CD4-positive, CD25-positive, alpha-beta regulatory T cell (primary cell): ENCODE measurements around the gene APCDD1L. TPM values are rescaled to one million over a fixed set of nuclear protein-coding genes. Genes with fewer than 3 reads are reported as not detected.

Source experiments
- ATAC-seq, 2 donors: fragments of 150-1000 bp; cut with Tn5 transposase; one replicate each; pipeline ENCODE4 v1.10.0; 2021; ENCODE audit warnings: low read depth in 2 of 2, moderate number of reproducible peaks in 2 of 2, moderate library complexity in 1 of 2
- DNase-seq, 3 donors: peaks; one replicate each; pipeline versions ENCODE4 v3.0.0 to v3.0.0-alpha.2; 2012 to 2022; ENCODE audit warnings: mixed read lengths in 1 of 3
- H3K27ac ChIP-seq: one replicate; pipeline ENCODE4 v1.7.0; 2013; ENCODE audit warnings: mild to moderate bottlenecking, low read length; ENCODE audit not compliant: insufficient read depth, poor library complexity, severe bottlenecking
- H3K27me3 ChIP-seq: one replicate; pipeline ENCODE4 v1.7.0; 2013; ENCODE audit warnings: low read length; ENCODE audit not compliant: control insufficient read depth, insufficient read depth
- H3K36me3 ChIP-seq: one replicate; pipeline ENCODE4 v1.7.0; 2013; ENCODE audit warnings: mild to moderate bottlenecking, low read length, moderate library complexity; ENCODE audit not compliant: control insufficient read depth, insufficient read depth
- H3K4me1 ChIP-seq: 2 replicates; pipeline ENCODE4 v1.7.0; 2013; ENCODE audit warnings: mild to moderate bottlenecking, low read length; ENCODE audit not compliant: insufficient read depth, control insufficient read depth, poor library complexity, severe bottlenecking
- H3K4me3 ChIP-seq: one replicate; pipeline ENCODE4 v1.7.0; 2013; ENCODE audit warnings: low read depth, mild to moderate bottlenecking, low read length, moderate library complexity
- H3K9me3 ChIP-seq, 2 experiments: 1 replicate in 1 of 2; 2 replicates in 1 of 2; pipeline ENCODE4 v1.7.0; 2013; ENCODE audit warnings: low read length in 2 of 2, mild to moderate bottlenecking in 1 of 2, moderate library complexity in 1 of 2; ENCODE audit not compliant: control insufficient read depth in 2 of 2
- H3K27ac Mint-ChIP-seq, 3 donors: one replicate each; pipeline ENCODE4 v1.8.0; 2020 to 2022; ENCODE audit warnings: mild to moderate bottlenecking in 3 of 3, mixed read lengths in 3 of 3, moderate library complexity in 2 of 3
- H3K27me3 Mint-ChIP-seq: one replicate; pipeline ENCODE4 v1.8.0; 2022; ENCODE audit warnings: mild to moderate bottlenecking, mixed read lengths
- H3K36me3 Mint-ChIP-seq: one replicate; pipeline ENCODE4 v1.8.0; 2020; ENCODE audit warnings: mixed read lengths
- H3K4me1 Mint-ChIP-seq, 4 donors: one replicate each; pipeline ENCODE4 v1.8.0; 2020 to 2022; ENCODE audit warnings: mixed read lengths in 4 of 4, mild to moderate bottlenecking in 1 of 4
- H3K4me3 Mint-ChIP-seq, 4 donors: one replicate each; pipeline ENCODE4 v1.8.0; 2020 to 2022; ENCODE audit warnings: mild to moderate bottlenecking in 4 of 4, mixed read lengths in 4 of 4, moderate library complexity in 3 of 4
- H3K9me3 Mint-ChIP-seq, 7 donors: one replicate each; pipeline ENCODE4 v1.8.0; 2020 to 2022; ENCODE audit warnings: mixed read lengths in 7 of 7, mild to moderate bottlenecking in 3 of 7, moderate library complexity in 2 of 7
- polyA plus RNA-seq, 4 donors: library from polyadenylated mRNA; unstranded; fragments of 300-500 nt; fragmentation: Illumina TruSeq; gene quantifications; one replicate each; pipeline ENCODE4 v1.2.3, GENCODE V29; 2021
- total RNA-seq: library from RNA; stranded (reverse); gene quantifications from one replicate; pipeline ENCODE4 v1.2.3, GENCODE V29; 2022

Gene APCDD1L
- total and polyA plus RNA-seq, 5 donors from 2014 or later, result 0.62 TPM; not detected in 4

GRCh38 chr20:58461104-58461503 lies 54.1 kb downstream of the APCDD1L start:
- Histone ChIP-seq H3K27ac (no peak overlapping the region), H3K36me3 (no peaks in the 10 kb centered on the region), H3K9me3 (no peaks in the 10 kb centered on the region), H3K4me1 (no peaks in the 10 kb centered on the region), H3K27me3 (no peaks in the 10 kb centered on the region), H3K4me3 (no peak overlapping the region)
- Mint-ChIP-seq H3K4me1 (no peaks in the 10 kb centered on the region), H3K4me3 (no peak overlapping the region), H3K36me3 (peaks cover 5% of the 10 kb centered on the region), H3K27me3 (no peaks in the 10 kb centered on the region), H3K9me3 (no peaks in the 10 kb centered on the region), H3K27ac (no peak overlapping the region)
- DNase-seq (no peak), ATAC-seq (no peak)

GRCh38 chr20:58459058-58459750 lies 56.0 kb downstream of the APCDD1L start:
- Histone ChIP-seq H3K27ac (no peak overlapping the region), H3K4me1 (no peaks in the 10 kb centered on the region), H3K4me3 (no peak overlapping the region), H3K27me3 (no peaks in the 10 kb centered on the region), H3K9me3 (no peaks in the 10 kb centered on the region), H3K36me3 (no peaks in the 10 kb centered on the region)
- ATAC-seq (no peak), DNase-seq (no peak)
- Mint-ChIP-seq H3K4me1 (peaks cover 0 to 2% (median 0%) of the 10 kb centered on the region in 4 donors), H3K9me3 (peaks cover 0 to 3% (median 0%) of the 10 kb centered on the region in 7 donors), H3K4me3 (no peak overlapping the region), H3K27me3 (no peaks in the 10 kb centered on the region), H3K27ac (no peak overlapping the region), H3K36me3 (peaks cover 13% of the 10 kb centered on the region)

DNA sequence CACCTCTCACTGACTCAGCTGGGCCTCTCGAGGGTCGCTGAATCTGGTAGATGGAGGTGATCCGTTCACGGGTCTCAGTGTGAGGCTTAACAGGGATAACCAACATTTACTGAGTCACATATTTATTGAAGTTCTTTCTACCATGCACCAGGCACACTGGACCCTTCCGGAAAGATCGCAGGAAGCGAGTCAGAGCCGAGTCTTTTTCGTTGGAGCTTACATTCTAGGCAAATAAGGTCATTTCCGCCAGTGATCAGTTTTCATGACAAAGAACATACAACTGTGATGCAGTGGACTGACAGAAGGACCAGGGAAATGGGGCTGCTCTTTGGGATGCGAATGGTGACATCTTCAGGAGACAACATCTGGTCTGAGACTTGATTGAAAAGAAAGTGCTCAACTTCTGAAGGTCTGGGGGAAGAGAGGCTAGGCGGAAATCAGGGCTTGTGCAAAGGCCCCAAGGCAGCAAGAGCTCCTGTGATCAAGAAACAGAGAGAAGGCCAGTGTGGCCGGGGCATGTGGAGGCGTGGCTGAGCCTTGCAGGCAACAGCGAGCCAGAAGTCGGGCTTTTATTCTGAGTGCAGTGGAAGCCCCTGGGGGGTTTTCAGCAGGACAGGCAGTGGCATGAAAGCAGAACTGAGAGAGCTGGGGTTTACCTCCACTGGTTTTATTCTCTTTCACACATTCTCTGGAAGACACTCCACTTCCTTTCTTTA lies 56.7 kb downstream of the APCDD1L start:
- Histone ChIP-seq H3K27me3 (no peaks in the 10 kb centered on the region), H3K27ac (no peak overlapping the region), H3K9me3 (no peaks in the 10 kb centered on the region), H3K4me3 (no peak overlapping the region), H3K4me1 (no peaks in the 10 kb centered on the region), H3K36me3 (no peaks in the 10 kb centered on the region)
- Mint-ChIP-seq H3K9me3 (peaks cover 0 to 4% (median 2%) of the 10 kb centered on the region in 7 donors), H3K27me3 (no peaks in the 10 kb centered on the region), H3K36me3 (peaks cover 16% of the 10 kb centered on the region), H3K27ac (no peak overlapping the region), H3K4me1 (peaks cover 0 to 2% (median 0%) of the 10 kb centered on the region in 4 donors), H3K4me3 (no peak overlapping the region)
- DNase-seq (no peak), ATAC-seq (no peak)

GRCh38 chr20:58457083-58457695 lies 58.0 kb downstream of the APCDD1L start:
- Mint-ChIP-seq H3K4me1 (peaks cover 0 to 2% (median 0%) of the 10 kb centered on the region in 4 donors), H3K36me3 (peaks cover 20% of the 10 kb centered on the region), H3K27me3 (no peaks in the 10 kb centered on the region), H3K4me3 (no peak overlapping the region), H3K9me3 (peaks cover 0 to 4% (median 2%) of the 10 kb centered on the region in 7 donors), H3K27ac (no peak overlapping the region)
- no peaks in the 10 kb centered on the region for H3K27me3 ChIP-seq
- no peak for DNase-seq
- no peak for ATAC-seq
- no peaks in the 10 kb centered on the region for H3K9me3 ChIP-seq
- no peaks in the 10 kb centered on the region for H3K36me3 ChIP-seq
- H3K4me3 ChIP-seq, result no peak overlapping the region
- H3K4me1 ChIP-seq, result no peaks in the 10 kb centered on the region
- no peak overlapping the region for H3K27ac ChIP-seq

DNA sequence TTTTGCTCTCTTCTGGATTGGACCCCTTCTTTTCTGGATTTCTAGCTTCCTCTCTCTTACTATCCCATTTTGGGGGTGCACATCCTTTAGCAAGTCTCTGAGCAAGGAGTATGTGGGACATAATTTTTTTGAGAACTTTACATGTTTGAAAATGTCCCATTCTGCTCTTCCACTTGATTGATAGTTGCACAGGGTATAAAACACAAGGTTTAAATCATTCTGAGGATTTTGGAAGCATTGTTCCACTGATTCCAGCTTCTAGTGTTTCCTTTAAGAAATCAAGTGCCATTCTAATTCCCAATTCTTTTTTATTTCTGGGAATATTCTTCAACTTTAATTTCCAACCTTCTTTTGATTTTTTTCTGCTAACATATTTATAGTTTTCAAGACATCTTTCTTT lies 60.7 kb downstream of the APCDD1L start:
- H3K9me3 Mint-ChIP-seq, result peaks cover 0 to 4% (median 2%) of the 10 kb centered on the region in 7 donors
- Histone ChIP-seq H3K4me3 (no peak overlapping the region), H3K36me3 (peaks cover 4% of the 10 kb centered on the region), H3K9me3 (no peaks in the 10 kb centered on the region), H3K27me3 (no peaks in the 10 kb centered on the region), H3K4me1 (no peaks in the 10 kb centered on the region), H3K27ac (no peak overlapping the region)
- no peak overlapping the region for H3K4me3 Mint-ChIP-seq
- no peak overlapping the region for H3K27ac Mint-ChIP-seq
- DNase-seq, result no peak
- no peak for ATAC-seq
- H3K27me3 Mint-ChIP-seq, result no peaks in the 10 kb centered on the region
- H3K36me3 Mint-ChIP-seq, result peaks cover 29% of the 10 kb centered on the region
- H3K4me1 Mint-ChIP-seq, result peaks cover 0 to 8% (median under 1%) of the 10 kb centered on the region in 4 donors

DNA sequence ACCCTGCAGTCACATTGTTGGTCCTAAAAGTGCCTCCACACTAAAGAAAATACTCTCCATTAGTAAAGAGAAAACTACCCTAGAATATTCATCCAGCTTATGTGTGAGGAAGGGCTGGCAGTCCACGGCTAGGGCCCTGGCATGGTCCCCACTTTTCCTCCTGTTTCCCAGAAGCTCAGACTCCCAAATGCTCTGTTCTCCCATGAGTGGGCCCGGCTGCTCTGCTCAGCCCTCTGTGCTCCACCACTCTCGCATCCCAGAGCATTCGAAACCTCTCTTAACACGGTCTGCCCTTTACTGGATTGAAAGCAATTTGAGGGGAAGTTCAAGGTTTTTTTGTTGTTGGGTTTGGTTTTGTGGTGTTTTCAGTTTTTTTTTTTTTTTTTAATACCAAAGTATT lies 61.8 kb downstream of the APCDD1L start:
- H3K27me3 ChIP-seq, result no peaks in the 10 kb centered on the region
- H3K27ac ChIP-seq, result no peak overlapping the region
- Mint-ChIP-seq H3K9me3 (peaks cover 0 to 4% (median 2%) of the 10 kb centered on the region in 7 donors), H3K4me3 (no peak overlapping the region), H3K27me3 (no peaks in the 10 kb centered on the region), H3K4me1 (peaks cover 0 to 8% (median under 1%) of the 10 kb centered on the region in 4 donors), H3K36me3 (peaks cover 26% of the 10 kb centered on the region), H3K27ac (peak overlapping the region in 1 of 3 donors; percentile 49)
- H3K9me3 ChIP-seq, result no peaks in the 10 kb centered on the region
- DNase-seq (no peak), ATAC-seq (no peak)
- peaks cover 5% of the 10 kb centered on the region for H3K36me3 ChIP-seq
- no peaks in the 10 kb centered on the region for H3K4me1 ChIP-seq
- no peak overlapping the region for H3K4me3 ChIP-seq

GRCh38 chr20:58452667-58453255 lies 62.4 kb downstream of the APCDD1L start:
- no peak overlapping the region for H3K4me3 Mint-ChIP-seq
- ATAC-seq (no peak), DNase-seq (no peak)
- Histone ChIP-seq H3K4me1 (no peaks in the 10 kb centered on the region), H3K27me3 (no peaks in the 10 kb centered on the region), H3K9me3 (no peaks in the 10 kb centered on the region), H3K36me3 (peaks cover 10% of the 10 kb centered on the region), H3K4me3 (no peak overlapping the region), H3K27ac (no peak overlapping the region)
- peak overlapping the region in 2 of 3 donors; percentile 2 to 52 for H3K27ac Mint-ChIP-seq
- H3K4me1 Mint-ChIP-seq, result peaks cover 0 to 8% (median under 1%) of the 10 kb centered on the region in 4 donors
- H3K9me3 Mint-ChIP-seq, result peaks cover 0 to 4% (median 2%) of the 10 kb centered on the region in 7 donors
- no peaks in the 10 kb centered on the region for H3K27me3 Mint-ChIP-seq
- peaks cover 30% of the 10 kb centered on the region for H3K36me3 Mint-ChIP-seq
